Measurements from ENCODE around the gene KRT77.
"Not testable (repeated sequence)": the region's sequence is repeated elsewhere in the genome, so short reads cannot be mapped to it uniquely, and the experiment has no call there.

KRT77 gene

DNA sequence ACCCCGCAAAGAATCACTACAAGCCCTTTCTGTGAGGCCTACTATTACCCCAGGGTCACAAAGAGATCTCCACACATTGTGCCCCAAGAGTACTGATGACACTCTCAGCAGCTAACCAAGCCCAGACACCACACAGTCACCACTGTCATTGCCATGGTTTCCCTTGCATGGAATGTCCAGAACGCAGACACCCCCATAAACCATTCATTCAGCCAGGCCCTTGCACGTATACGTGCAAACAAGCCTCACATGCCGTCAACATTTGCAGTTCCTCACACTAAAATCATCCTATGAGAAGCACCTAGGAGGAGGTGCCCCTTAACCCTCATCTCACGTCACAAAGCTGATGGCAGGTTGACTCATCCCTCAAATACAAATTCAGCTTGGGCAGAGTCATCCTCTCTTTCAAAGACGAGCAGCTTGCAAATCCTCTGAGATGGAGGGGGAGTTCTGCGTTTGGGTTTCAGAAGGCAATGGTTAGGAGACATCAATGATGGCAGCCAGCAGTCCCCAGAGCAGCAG is 17.1 kb upstream of the KRT77 start:
- no peak overlapping the region for H3K4me3 ChIP-seq (ENCODE audit: low read length)
- no peaks in the 10 kb centered on the region for H3K9me3 ChIP-seq (ENCODE audit: control insufficient read depth, low read length)
- H3K4me1 ChIP-seq (ENCODE audit: control insufficient read depth, insufficient read depth, low read length), result no peaks in the 10 kb centered on the region
- H3K27me3 ChIP-seq (ENCODE audit: control insufficient read depth, insufficient read depth, low read length), result peaks cover 14% of the 10 kb centered on the region
- no peak overlapping the region for H3K9ac ChIP-seq (ENCODE audit: low read length)
- no peaks in the 10 kb centered on the region for H3K36me3 ChIP-seq (ENCODE audit: control insufficient read depth, insufficient read depth, low read length)

DNA sequence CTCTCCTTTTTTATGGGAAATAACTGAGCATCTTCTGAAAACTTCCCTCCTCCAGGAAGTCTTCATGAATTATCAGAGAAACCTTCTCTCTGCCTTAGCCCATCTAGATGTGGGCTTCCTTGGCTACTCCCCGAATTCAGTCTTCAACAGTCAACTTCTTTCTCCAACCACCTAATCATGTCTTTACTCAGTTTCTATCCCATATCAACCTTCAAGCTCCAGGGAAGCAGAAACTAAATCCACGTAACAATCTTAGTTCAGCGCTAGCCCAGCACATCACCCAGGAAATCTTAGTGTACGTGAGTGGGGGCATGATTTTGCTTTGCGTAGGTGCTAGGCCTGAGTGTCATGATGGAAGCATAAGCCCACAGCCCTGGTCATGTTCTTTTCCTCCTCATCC is 12.7 kb upstream of the KRT77 start:
- H3K9me3 ChIP-seq (ENCODE audit: control insufficient read depth, low read length), result no peaks in the 10 kb centered on the region
- no peak overlapping the region for H3K4me3 ChIP-seq (ENCODE audit: low read length)
- peaks cover 9% of the 10 kb centered on the region for H3K4me1 ChIP-seq (ENCODE audit: control insufficient read depth, insufficient read depth, low read length)
- no peaks in the 10 kb centered on the region for H3K36me3 ChIP-seq (ENCODE audit: control insufficient read depth, insufficient read depth, low read length)
- H3K27me3 ChIP-seq (ENCODE audit: control insufficient read depth, insufficient read depth, low read length), result peaks cover 40% of the 10 kb centered on the region
- no peak overlapping the region for H3K9ac ChIP-seq (ENCODE audit: low read length)

DNA sequence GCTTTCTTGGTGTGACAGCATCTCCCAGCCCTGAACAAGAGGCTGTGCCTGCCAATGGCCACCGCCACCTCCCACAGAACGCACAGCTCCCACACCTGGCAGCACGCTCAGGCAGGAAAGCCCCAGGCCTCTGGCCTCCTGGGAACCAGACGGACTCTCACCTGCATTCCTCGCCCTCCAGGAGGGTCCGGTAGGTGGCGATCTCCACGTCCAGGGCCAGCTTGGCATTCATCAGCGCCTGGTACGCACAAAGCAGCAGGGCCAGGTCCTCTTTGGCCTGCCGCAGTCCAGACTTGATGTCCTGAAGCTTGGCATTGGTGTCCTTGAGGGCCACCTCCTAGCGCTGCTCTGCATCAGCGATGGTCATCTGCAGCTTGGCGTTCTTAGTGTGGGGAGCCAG is 12.1 kb upstream of the KRT77 start:
- no peaks in the 10 kb centered on the region for H3K36me3 ChIP-seq (ENCODE audit: control insufficient read depth, insufficient read depth, low read length)
- H3K27me3 ChIP-seq (ENCODE audit: control insufficient read depth, insufficient read depth, low read length), result peaks cover 40% of the 10 kb centered on the region
- H3K4me1 ChIP-seq (ENCODE audit: control insufficient read depth, insufficient read depth, low read length), result peaks cover 9% of the 10 kb centered on the region

DNA sequence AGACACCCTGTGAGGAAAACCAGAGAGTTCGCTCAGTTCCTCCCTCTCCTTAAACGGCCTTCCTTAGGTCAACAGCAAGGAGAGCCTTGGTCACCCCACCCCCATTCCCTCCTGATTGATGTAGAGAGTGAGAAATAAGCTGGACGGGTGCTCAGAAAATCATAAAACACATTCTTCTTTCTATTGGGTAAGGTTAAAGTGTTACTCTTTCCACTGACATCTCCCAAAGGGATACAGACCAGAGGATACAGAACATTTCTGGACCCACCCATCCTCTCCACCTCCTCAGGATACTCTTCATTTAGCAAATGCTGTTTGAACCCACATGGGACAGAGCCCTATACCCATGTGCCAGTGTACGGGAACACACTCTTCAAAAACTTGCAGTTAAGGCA is 11.6 kb upstream of the KRT77 start:
- Histone ChIP-seq H3K27me3 (ENCODE audit: control insufficient read depth, insufficient read depth, low read length) (peaks cover 40% of the 10 kb centered on the region), H3K9me3 (ENCODE audit: control insufficient read depth, low read length) (no peaks in the 10 kb centered on the region), H3K4me1 (ENCODE audit: control insufficient read depth, insufficient read depth, low read length) (peaks cover 9% of the 10 kb centered on the region), H3K9ac (ENCODE audit: low read length) (no peak overlapping the region), H3K4me3 (ENCODE audit: low read length) (no peak overlapping the region), H3K36me3 (ENCODE audit: control insufficient read depth, insufficient read depth, low read length) (no peaks in the 10 kb centered on the region)

More for the DNA sequence above, 12.1 kb upstream of the KRT77 start:
- H3K4me3 ChIP-seq (ENCODE audit: low read length), result no peak overlapping the region
- H3K9ac ChIP-seq (ENCODE audit: low read length), result no peak overlapping the region
- no peaks in the 10 kb centered on the region for H3K9me3 ChIP-seq (ENCODE audit: control insufficient read depth, low read length)

DNA sequence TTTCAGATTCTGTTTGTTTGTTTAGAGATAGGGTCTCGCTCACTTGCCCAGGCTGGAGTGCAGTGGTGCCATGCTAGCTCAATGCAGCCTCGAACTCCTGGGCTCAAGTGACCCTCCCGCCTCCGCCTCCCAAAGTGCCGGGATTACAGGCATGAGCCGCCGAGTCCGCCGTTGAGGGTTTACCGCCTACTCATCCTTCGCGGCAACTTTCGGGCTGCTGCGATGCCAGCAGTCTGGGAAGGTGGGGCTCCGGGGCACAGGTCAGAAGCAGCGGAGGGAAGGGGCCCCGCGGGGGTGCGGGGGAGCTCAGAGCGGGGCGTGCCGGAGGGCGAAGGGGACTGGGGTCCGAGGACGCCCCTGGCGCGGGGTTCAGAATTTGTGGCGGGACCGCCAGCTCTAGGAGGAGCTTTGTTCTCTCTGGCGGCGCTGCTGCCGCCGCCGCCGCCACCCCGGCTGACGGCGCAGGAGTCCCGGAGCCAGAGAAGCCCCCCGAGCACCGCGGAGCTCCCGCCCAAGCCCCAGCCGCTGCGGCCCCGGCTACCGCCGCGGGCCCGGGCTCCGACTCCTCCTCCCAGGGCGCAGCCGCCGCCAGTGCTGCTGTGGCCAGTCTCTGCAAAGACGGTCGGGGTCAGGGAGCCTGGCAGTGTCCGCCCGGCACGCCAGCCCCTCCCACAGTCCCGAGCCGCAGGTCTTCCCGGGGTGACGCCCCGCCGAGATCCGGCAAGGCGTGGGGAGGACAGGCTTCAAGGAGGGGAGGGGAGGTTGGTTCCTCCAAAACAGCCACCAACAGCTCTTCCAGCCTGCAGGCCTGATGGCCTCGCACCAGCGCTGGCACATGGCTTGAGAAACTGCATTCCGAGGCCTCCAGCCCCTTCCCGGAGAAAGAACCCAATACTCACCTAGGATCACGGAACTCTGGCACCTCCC is 10.9 kb upstream of the KRT77 start:
- H3K9me3 ChIP-seq (ENCODE audit: control insufficient read depth, low read length), result no peaks in the 10 kb centered on the region
- no peaks in the 10 kb centered on the region for H3K36me3 ChIP-seq (ENCODE audit: control insufficient read depth, insufficient read depth, low read length)
- H3K9ac ChIP-seq (ENCODE audit: low read length), result no peak overlapping the region
- no peak overlapping the region for H3K4me3 ChIP-seq (ENCODE audit: low read length)
- peaks cover 9% of the 10 kb centered on the region for H3K4me1 ChIP-seq (ENCODE audit: control insufficient read depth, insufficient read depth, low read length)
- peaks cover 40% of the 10 kb centered on the region for H3K27me3 ChIP-seq (ENCODE audit: control insufficient read depth, insufficient read depth, low read length)

DNA sequence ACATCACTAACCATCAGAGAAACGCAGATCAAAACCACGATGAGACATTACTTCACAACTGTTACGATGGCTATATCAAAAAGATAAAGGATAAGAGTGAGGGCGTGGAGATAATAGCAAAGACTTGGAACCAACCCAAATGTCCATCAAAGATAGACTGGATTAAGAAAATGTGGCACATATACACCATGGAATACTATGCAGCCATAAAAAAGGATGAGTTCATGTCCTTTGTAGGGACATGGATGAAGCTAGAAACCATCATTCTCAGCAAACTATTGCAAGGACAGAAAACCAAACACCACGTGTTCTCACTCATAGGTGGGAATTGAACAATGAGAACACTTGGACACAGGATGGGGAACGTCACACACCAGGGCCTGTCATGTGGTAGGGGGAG is 8.8 kb upstream of the KRT77 start:
- not testable (repeated sequence) for H3K4me3 ChIP-seq (ENCODE audit: low read length); H3K36me3 ChIP-seq (ENCODE audit: control insufficient read depth, insufficient read depth, low read length); H3K9ac ChIP-seq (ENCODE audit: low read length); H3K9me3 ChIP-seq (ENCODE audit: control insufficient read depth, low read length); H3K4me1 ChIP-seq (ENCODE audit: control insufficient read depth, insufficient read depth, low read length)
- H3K27me3 ChIP-seq (ENCODE audit: control insufficient read depth, insufficient read depth, low read length), result peaks cover 40% of the 10 kb centered on the region

DNA sequence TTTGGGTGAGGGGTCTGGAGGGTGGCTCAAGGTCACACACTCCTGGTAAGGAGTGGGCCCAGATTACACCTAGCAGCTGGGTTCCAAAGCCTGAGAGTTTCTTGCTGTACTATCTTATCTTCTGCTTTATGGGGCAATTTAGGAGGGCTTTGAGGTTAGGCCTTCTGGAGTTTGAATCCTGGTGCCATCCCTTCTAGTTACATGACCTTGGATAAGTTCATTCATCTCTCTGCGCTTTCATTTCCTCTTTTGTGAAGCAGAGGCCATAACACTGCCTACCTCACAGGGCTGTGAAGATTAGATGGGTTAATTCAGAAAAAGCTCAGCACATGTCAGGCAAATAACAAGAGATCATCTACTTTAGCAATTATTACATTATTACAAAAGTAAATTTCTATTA is 7.4 kb upstream of the KRT77 start:
- Histone ChIP-seq H3K36me3 (ENCODE audit: control insufficient read depth, insufficient read depth, low read length) (no peaks in the 10 kb centered on the region), H3K9ac (ENCODE audit: low read length) (no peak overlapping the region), H3K27me3 (ENCODE audit: control insufficient read depth, insufficient read depth, low read length) (peaks cover 35% of the 10 kb centered on the region), H3K9me3 (ENCODE audit: control insufficient read depth, low read length) (no peaks in the 10 kb centered on the region), H3K4me3 (ENCODE audit: low read length) (no peak overlapping the region), H3K4me1 (ENCODE audit: control insufficient read depth, insufficient read depth, low read length) (peaks cover 9% of the 10 kb centered on the region)

DNA sequence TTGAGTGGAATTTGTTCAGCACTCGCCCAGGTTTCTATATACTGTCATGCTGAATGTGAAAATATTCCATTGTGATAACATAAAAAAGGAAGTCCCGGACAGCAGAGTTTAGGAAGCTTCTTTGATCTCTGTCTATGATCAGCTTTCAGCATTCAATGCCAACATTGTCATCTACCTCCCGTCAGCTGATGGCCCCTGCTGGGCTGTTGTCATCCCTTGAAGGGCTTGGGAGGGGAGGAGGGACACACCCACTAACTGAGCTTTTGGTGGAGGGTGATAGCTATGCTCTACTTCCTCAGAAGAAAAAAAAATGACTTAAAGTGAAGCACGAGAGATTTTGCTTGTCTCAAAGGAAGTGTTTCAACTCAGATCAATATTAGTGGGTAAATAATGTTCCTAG is 4.7 kb upstream of the KRT77 start:
- Histone ChIP-seq H3K36me3 (ENCODE audit: control insufficient read depth, insufficient read depth, low read length) (no peaks in the 10 kb centered on the region), H3K27me3 (ENCODE audit: control insufficient read depth, insufficient read depth, low read length) (peaks cover 8% of the 10 kb centered on the region), H3K9me3 (ENCODE audit: control insufficient read depth, low read length) (no peaks in the 10 kb centered on the region)

DNA sequence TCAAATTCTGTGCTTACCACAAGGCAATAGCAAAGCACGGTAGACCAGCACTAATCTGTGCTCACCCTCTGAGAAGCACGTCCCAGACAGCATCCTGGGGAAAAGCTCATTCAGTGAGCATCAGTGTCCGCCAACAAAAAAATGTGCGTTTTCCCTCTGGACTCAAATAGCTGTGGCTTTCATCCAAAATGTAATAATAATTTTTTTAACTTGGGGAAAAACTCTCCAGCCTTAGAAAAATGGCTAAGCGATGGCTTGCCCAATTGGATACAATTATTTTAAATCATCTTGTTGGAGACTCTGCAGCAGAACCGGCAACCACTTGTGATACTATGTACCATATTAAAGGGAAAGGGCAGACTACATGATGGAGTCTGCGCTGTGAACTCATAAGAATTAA is 1.1 kb upstream of the KRT77 start:
- peaks cover 3% of the 10 kb centered on the region for H3K4me1 ChIP-seq (ENCODE audit: control insufficient read depth, insufficient read depth, low read length)
- no peak overlapping the region for H3K9ac ChIP-seq (ENCODE audit: low read length)
- H3K36me3 ChIP-seq (ENCODE audit: control insufficient read depth, insufficient read depth, low read length), result no peaks in the 10 kb centered on the region
- peaks cover 7% of the 10 kb centered on the region for H3K27me3 ChIP-seq (ENCODE audit: control insufficient read depth, insufficient read depth, low read length)
- H3K4me3 ChIP-seq (ENCODE audit: low read length), result no peak overlapping the region
- no peaks in the 10 kb centered on the region for H3K9me3 ChIP-seq (ENCODE audit: control insufficient read depth, low read length)

More for the DNA sequence above, 4.7 kb upstream of the KRT77 start:
- Histone ChIP-seq H3K9ac (ENCODE audit: low read length) (no peak overlapping the region), H3K4me3 (ENCODE audit: low read length) (no peak overlapping the region), H3K4me1 (ENCODE audit: control insufficient read depth, insufficient read depth, low read length) (no peaks in the 10 kb centered on the region)

DNA sequence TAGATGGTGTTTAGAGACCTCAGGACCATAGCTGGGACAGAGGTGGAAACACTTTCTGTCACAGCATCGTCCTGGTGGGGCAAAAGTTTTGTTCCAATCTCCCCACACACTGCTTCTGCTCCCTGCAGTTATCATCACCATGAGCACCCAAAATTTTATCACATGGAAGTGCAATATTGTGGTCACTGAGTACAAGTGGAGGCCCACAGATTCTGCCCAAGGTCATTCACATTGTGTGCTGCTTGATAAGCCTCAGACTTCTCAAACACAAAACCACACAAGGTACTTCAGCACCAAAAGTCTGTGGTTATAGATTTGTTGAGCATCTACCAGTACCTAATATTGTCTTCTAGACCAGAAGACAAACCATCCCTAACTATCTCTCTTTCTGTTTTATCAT is 554 bp upstream of the KRT77 start:
- Histone ChIP-seq H3K4me1 (ENCODE audit: control insufficient read depth, insufficient read depth, low read length) (peaks cover 9% of the 10 kb centered on the region), H3K9me3 (ENCODE audit: control insufficient read depth, low read length) (no peaks in the 10 kb centered on the region), H3K9ac (ENCODE audit: low read length) (no peak overlapping the region), H3K27me3 (ENCODE audit: control insufficient read depth, insufficient read depth, low read length) (peaks cover 10% of the 10 kb centered on the region), H3K36me3 (ENCODE audit: control insufficient read depth, insufficient read depth, low read length) (no peaks in the 10 kb centered on the region), H3K4me3 (ENCODE audit: low read length) (no peak overlapping the region)

DNA sequence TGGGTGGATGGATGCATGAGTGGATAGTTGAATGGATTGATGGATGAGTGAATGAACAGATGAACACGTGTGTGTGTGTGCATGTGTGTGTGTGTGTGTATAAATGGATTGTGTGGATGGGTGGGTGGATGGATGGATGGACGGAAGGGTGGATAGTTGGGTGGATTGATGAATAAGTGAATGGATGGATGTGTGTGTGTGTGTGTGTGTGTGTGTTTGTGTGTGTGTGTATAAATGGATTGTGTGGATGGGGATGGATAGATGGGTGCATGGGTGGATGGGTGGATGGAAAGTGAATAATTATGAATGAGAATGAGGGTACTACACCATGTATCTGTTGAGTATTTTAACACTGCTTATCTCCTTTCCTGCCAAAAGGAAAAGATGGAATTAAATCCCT is 986 bp downstream of the KRT77 start:
- H3K9ac ChIP-seq (ENCODE audit: low read length), result no peak overlapping the region
- H3K27me3 ChIP-seq (ENCODE audit: control insufficient read depth, insufficient read depth, low read length), result peaks cover 12% of the 10 kb centered on the region
- no peak overlapping the region for H3K4me3 ChIP-seq (ENCODE audit: low read length)

DNA sequence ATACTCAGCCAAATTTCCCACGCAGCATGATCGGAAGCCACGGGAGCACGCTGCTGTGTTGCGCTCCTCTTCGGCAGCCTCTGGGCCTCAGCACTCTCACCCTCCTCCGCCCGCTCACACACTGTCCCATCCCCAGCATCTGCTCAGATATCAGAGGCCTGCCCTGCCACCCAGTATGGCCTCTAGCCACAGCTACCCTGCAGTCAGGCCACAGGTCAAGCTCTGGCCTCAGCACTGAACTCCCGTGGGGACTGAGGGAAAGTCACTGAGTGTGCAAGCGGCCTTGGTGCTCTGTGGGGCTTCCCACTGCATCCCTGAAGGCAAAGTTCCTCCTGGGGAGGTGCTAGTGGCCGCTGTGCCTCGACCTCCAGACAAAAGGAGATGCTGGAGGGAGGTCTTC is 2.0 kb downstream of the KRT77 start:
- peaks cover 17% of the 10 kb centered on the region for H3K27me3 ChIP-seq (ENCODE audit: control insufficient read depth, insufficient read depth, low read length)
- H3K4me3 ChIP-seq (ENCODE audit: low read length), result no peak overlapping the region
- H3K9me3 ChIP-seq (ENCODE audit: control insufficient read depth, low read length), result no peaks in the 10 kb centered on the region
- no peak overlapping the region for H3K9ac ChIP-seq (ENCODE audit: low read length)
- H3K4me1 ChIP-seq (ENCODE audit: control insufficient read depth, insufficient read depth, low read length), result peaks cover 16% of the 10 kb centered on the region
- H3K36me3 ChIP-seq (ENCODE audit: control insufficient read depth, insufficient read depth, low read length), result no peaks in the 10 kb centered on the region

More for the DNA sequence above, 986 bp downstream of the KRT77 start:
- Histone ChIP-seq H3K4me1 (ENCODE audit: control insufficient read depth, insufficient read depth, low read length) (peaks cover 16% of the 10 kb centered on the region), H3K36me3 (ENCODE audit: control insufficient read depth, insufficient read depth, low read length) (no peaks in the 10 kb centered on the region), H3K9me3 (ENCODE audit: control insufficient read depth, low read length) (no peaks in the 10 kb centered on the region)

Data from mucosa of stomach (tissue), 1 donor.